ENCODE data around the gene ZMYM3.
"Not testable (repeated sequence)": the region's sequence is repeated elsewhere in the genome, so short reads cannot be mapped to it uniquely, and the experiment has no call there.

The ZMYM3 gene

DNA sequence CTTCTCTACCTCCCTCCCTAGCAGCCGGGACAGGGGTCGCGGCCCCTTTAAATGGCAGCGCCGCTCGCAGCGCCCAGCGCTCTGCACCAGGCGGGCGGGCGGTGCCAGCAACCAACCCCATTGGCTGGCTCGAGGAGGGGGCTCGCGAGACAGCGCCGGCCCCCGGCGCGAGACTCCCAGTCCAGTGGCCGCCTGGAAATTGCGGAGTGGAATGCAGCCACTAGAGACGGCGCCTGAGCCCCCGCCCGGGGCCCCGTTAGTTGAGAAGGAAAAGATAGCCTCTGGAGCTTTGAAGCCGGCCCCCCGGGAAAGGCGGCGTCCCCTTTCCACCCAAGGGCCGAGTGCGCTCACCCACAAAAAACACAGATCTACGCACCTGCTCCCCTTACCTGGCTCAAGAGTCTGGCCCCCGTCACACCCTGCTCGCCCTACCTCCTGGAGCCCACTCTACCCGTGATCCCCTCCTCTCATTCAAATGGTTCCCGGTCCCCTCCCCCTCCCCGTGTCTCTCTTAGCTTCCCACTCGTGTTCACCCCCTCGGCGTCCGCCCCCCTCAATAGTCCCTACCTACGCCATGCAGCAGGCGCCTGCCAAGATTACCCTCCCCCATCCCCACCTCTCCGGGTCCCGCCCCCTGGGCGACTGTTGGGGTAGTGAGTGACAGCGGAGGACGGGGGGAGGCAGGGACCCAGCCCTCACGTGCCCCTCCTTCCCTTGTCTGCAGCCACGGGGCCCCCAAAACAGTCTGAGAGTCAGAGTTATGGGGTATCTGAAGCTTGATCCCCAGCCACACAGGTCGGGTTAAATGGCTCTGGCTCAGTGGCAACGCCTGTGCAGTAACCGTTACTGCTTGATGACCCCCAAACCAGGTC, at the start of gene ZMYM3:
TSS of gene ZMYM3 (minus strand) at position 49 of the 872 bp plus-strand sequence. CDS start 885 bp downstream, outside the sequence.
- peak; percentile 63 for DNase-seq (ENCODE audit: low read depth)

DNA sequence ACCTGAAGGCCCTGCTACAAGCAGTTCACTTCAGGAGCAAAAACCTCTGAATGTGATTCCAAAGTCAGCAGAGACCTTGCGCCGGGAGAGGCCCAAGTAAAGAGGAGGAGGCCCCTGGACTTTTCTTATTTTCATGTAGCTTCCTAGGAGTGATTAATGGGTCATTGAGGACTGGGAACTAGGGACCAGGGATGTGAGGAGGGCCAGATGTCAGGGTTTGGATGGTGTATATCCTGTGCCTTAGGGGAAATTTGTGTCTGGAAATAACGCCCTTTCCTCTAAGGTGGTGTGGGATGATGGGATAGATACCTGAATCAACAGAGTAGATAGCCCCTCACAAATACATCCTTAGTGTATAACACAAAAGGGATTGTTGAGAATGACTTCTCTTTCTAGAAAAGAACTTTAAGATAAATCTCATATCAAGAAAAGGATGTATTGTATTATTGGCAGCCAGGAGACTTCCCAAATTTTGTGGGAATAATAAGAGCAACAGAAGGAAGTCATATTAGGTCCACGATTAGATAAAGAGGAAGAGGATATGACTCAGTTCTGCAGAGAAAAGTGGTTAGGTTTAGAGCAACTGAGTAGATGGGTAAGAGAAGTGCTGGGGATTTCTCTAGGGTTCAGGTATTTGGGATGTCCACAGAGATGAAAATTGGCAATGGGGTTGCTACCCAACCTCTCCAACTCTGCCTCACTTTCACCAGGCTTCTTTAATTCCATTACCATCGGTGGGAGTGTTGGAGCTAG, 48.7 kb upstream of the ZMYM3 start:
- DNase-seq (ENCODE audit: low read depth), result no peak

DNA sequence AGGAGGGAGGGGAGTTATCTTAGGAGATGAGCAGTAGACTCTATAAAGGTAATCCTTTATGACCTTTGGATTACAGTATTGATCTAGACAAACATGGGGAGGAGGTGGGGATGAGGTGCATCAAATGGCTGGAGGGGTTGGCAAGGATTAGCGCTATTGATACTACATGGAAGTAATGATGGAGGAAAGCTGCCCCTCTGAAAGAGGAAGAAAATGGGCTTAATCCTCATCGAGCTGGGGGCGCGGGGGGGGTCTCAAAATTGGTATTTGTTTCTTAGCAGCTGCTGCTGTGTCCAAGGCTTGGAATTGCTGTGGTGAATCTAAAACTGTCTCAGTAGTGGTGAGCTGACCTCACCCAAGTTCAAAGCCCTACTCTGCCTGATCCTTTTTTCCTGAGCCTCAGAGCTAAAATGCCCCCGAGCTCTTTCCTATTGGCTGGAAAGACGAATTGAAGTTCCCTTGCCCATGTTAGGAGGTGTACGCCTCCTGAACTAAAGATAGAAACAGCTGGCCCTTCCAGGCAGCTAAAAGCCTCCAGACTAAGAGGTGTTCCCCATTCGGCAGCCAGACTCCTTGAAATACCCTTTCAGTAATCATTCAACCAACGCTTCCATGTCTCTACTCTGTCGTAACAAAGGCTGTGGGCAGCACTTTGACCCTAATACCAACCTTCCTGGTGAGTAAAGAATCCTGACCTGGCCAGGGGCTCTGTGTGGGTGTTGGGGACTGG, 47.4 kb upstream of the ZMYM3 start, which contains the start of gene ITGB1BP2:
TSS of gene ITGB1BP2 (plus strand) at position 556 of the 730 bp plus-strand sequence. CDS start at position 613, 57 bp downstream.
- no peak for DNase-seq (ENCODE audit: low read depth)

DNA sequence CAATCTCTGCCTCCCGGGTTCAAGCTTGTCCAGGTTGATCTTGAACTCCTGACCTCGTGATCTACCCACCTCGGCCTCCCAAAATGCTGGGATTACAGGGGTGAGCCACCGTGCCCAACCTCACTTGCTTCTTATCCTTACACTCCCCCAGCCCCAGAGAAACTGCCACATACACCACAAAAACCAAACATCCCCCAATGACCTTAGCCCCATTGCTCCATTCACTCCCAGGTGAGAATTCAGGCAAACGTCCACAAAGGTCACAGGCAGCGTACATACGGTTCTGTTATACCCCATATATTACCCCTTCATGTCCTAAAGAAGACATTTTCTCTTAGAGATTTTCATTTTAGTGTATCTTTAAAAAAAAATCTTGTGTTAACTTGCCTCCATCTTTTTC, 46.6 kb upstream of the ZMYM3 start:
- DNase-seq (ENCODE audit: low read depth), result not testable (repeated sequence)

GRCh38 chrX:71300064-71300463, 46.1 kb upstream of the ZMYM3 start:
- not testable (repeated sequence) for DNase-seq (ENCODE audit: low read depth)

DNA sequence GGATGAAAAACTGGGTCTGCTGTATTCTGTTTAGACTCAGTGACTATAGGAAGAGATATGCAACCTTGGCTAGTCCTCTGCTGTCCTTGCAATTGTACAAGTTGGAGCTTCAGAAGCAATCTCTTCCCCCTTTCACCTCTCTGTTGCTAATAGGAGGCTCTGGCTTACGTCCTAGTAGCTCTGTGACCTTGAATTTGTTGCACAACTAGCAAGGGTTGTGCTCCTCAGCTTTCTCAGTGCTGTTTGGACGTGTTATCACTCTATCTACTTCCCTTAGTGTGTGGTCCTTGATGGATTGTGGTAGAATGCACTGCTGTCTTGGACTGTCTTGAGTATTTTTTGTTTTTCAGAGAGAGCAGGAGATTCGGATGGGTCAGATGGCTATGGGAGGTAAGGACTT, 44.2 kb upstream of the ZMYM3 start:
- DNase-seq (ENCODE audit: low read depth), result no peak

DNA sequence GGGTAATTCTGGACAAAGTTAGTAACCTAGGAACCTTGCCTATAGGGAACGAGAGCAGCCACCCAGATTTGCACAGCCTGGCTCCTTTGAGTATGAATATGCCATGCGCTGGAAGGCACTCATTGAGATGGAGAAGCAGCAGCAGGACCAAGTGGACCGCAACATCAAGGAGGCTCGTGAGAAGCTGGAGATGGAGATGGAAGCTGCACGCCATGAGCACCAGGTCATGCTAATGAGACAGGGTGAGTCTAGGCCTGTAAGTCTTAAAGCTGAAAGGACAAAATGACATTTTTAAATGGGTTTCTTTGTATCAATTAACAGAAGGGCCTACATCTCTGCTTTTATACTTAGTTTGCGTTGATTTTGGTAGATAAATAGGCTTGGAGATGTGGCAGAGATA, 42.9 kb upstream of the ZMYM3 start:
- no peak for DNase-seq (ENCODE audit: low read depth)

- DNase-seq (ENCODE audit: low read depth), result no peak
Measured at GRCh38 chrX:71292669-71293365, 38.9 kb upstream of the ZMYM3 start.

DNA sequence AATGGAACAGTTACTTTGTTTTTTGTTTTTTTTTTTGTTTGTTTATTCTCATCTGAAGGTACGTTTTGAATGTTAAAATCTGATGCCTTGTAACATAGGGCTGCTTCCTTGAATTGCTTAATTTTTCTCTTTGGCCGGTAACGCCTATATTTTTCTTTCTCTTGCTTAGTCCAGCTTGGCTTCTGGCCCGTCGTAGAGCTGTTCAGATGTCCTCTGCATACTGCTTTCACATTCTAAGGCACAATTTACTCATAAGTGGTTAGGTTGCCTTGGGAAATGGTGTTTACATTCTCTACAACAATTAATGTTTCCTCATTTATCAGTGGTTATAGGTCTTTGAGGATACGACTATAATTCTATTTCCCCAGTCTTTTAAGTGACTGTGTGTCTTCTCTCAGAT, 37.4 kb upstream of the ZMYM3 start:
- no peak for DNase-seq (ENCODE audit: low read depth)

GRCh38 chrX:71285929-71286328, 32.0 kb upstream of the ZMYM3 start:
- no peak for DNase-seq (ENCODE audit: low read depth)

- DNase-seq (ENCODE audit: low read depth), result peak; percentile 68
Measured at GRCh38 chrX:71283403-71284143, 29.6 kb upstream of the ZMYM3 start, which contains the start of gene NONO. TSS of gene NONO (plus strand) at chrX:71283635. CDS start at chrX:71290638, 7,003 bp downstream.

GRCh38 chrX:71282514-71283402, 28.8 kb upstream of the ZMYM3 start:
- DNase-seq (ENCODE audit: low read depth), result no peak

GRCh38 chrX:71281300-71281699, 27.4 kb upstream of the ZMYM3 start:
- DNase-seq (ENCODE audit: low read depth), result not testable (repeated sequence)

GRCh38 chrX:71272313-71272712, 18.4 kb upstream of the ZMYM3 start:
- not testable (repeated sequence) for DNase-seq (ENCODE audit: low read depth)

GRCh38 chrX:71269801-71270395, 16.0 kb upstream of the ZMYM3 start:
- DNase-seq (ENCODE audit: low read depth), result no peak

GRCh38 chrX:71268624-71269023, 14.7 kb upstream of the ZMYM3 start:
- not testable (repeated sequence) for DNase-seq (ENCODE audit: low read depth)

- DNase-seq (ENCODE audit: low read depth), result no peak
Measured at GRCh38 chrX:71256856-71257255, 2.9 kb upstream of the ZMYM3 start.

DNA sequence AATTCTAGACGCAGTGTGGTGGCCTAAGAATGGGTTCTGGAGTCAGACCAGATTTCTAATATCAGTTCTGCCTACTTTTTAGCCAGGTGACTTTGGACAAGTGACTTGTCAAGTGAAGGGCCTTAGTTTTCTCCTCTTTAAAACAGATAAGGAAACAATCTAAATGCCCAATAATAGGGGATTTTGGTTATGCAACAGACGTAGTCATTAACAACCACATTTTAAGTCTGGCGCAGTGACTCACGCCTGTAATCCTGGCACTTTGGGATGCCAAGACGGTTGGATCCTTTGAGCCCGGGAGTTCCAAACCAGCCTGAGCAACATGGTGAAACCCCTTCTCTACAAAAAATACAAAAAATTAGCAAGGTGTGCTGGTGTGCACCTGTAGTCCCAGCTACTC, 2.1 kb upstream of the ZMYM3 start:
- no peak for DNase-seq (ENCODE audit: low read depth)
